ENCODE measurements around the gene HSD11B2. TPM values are rescaled to one million over a fixed set of nuclear protein-coding genes. Genes with fewer than 3 reads are reported as not detected.
A peak's percentile ranks its signal among the peaks of the same experiment; 100 is the strongest.

HSD11B2 gene
- total RNA-seq, 4 donors from 2014 or later: 0.20 to 2.9 (median 0.60) TPM; not detected in 1

GRCh38 chr16:67405336-67405735, 25.6 kb upstream of the HSD11B2 start:
- H3K27me3 ChIP-seq: no peaks in the 10 kb centered on the region
- no peaks in the 10 kb centered on the region for H3K9me3 ChIP-seq
- peak overlapping the region in 1 of 4 donors; percentile 80 for H3K27ac ChIP-seq
- no peak for DNase-seq (ENCODE audit: low spot score in 2 of 2)
- H3K4me3 ChIP-seq: no peak overlapping the region
- peaks cover 0 to 21% (median 0%) of the 10 kb centered on the region in 3 donors for H3K36me3 ChIP-seq
- WGBS, 2 donors: 86 to 87% methylated on average over 6 to 8 of the region's 8 CpGs
- peaks cover 0 to 29% (median 5%) of the 10 kb centered on the region in 4 donors for H3K4me1 ChIP-seq
- TF ChIP-seq POLR2A (IDR thresholded peaks at IDR 0.05) (no peak), EP300 (IDR thresholded peaks at IDR 0.05) (no peak)

GRCh38 chr16:67406111-67406971, 24.6 kb upstream of the HSD11B2 start:
- H3K27me3 ChIP-seq: no peaks in the 10 kb centered on the region
- peak in 1 of 2 donors; percentile 67 for DNase-seq (ENCODE audit: low spot score in 2 of 2)
- 69 to 72% methylated on average over 18 of the region's 18 CpGs for WGBS, 2 donors
- peaks cover 0 to 21% (median 0%) of the 10 kb centered on the region in 3 donors for H3K36me3 ChIP-seq
- no peak overlapping the region for H3K4me3 ChIP-seq
- TF ChIP-seq POLR2A (IDR thresholded peaks at IDR 0.05) (no peak), CTCF (IDR thresholded peaks at IDR 0.05) (no peak), EP300 (IDR thresholded peaks at IDR 0.05) (no peak)
- peak overlapping the region in 3 of 4 donors; percentile 0 to 80 (median 80) for H3K27ac ChIP-seq
- peaks cover 0 to 29% (median 5%) of the 10 kb centered on the region in 4 donors for H3K4me1 ChIP-seq
- H3K9me3 ChIP-seq: no peaks in the 10 kb centered on the region

- WGBS, 2 donors: 82 to 86% methylated on average over 6 to 7 of the region's 7 CpGs
- Histone ChIP-seq H3K27me3 (no peaks in the 10 kb centered on the region), H3K4me1 (peaks cover 0 to 29% (median 5%) of the 10 kb centered on the region in 4 donors), H3K27ac (peak overlapping the region; percentile 0 to 80 (median 48)), H3K36me3 (peaks cover 0 to 21% (median 0%) of the 10 kb centered on the region in 3 donors), H3K9me3 (no peaks in the 10 kb centered on the region), H3K4me3 (no peak overlapping the region)
- DNase-seq (ENCODE audit: low spot score in 2 of 2): no peak
- TF ChIP-seq CTCF (IDR thresholded peaks at IDR 0.05): no peak
- no peak for TF ChIP-seq POLR2A (IDR thresholded peaks at IDR 0.05)
- TF ChIP-seq EP300 (IDR thresholded peaks at IDR 0.05): no peak
Observed at GRCh38 chr16:67407176-67407787, 23.6 kb upstream of the HSD11B2 start.

- no peaks in the 10 kb centered on the region for H3K9me3 ChIP-seq
Observed at GRCh38 chr16:67407788-67408452, 23.0 kb upstream of the HSD11B2 start.

More at GRCh38 chr16:67407788-67408452, 23.0 kb upstream of the HSD11B2 start:
- peak overlapping the region in 2 of 4 donors; percentile 78 to 80 for H3K27ac ChIP-seq
- TF ChIP-seq CTCF (IDR thresholded peaks at IDR 0.05): no peak
- no peak for TF ChIP-seq POLR2A (IDR thresholded peaks at IDR 0.05)
- no peak for TF ChIP-seq EP300 (IDR thresholded peaks at IDR 0.05)
- no peak for DNase-seq (ENCODE audit: low spot score in 2 of 2)
- H3K36me3 ChIP-seq: peaks cover 0 to 21% (median 0%) of the 10 kb centered on the region in 3 donors
- no peak overlapping the region for H3K4me3 ChIP-seq
- peaks cover 0 to 29% (median 5%) of the 10 kb centered on the region in 4 donors for H3K4me1 ChIP-seq
- WGBS, 2 donors: 73 to 74% methylated on average over 6 of the region's 6 CpGs
- no peaks in the 10 kb centered on the region for H3K27me3 ChIP-seq

Measured in tibial nerve (tissue), 4 donors.